ENCODE data around the gene PDE5A.

The PDE5A gene

DNA sequence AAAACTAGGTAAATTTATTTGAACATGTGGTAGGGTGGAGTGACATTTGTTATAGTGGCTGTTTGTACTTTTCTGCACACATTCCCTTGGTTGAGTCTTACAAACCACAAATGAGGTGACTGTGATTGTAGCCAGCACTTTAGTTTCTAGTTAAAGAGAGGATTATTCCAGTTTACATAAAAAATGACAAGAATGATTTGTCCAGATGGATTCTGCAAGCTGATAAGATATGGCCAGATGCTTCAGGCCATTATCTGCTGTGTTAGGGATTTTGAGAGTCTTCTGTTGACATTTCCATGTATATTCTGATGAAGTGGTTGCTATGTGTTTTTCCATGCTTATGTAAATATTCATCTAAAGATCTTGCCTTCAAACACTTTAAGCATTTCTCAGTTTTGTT lies 31.0 kb upstream of the PDE5A start:
- H3K27me3 ChIP-seq (ENCODE audit: low read length): no peaks in the 10 kb centered on the region
- H3K9me3 ChIP-seq (ENCODE audit: insufficient read depth, low read length): no peaks in the 10 kb centered on the region
- H3F3A ChIP-seq (ENCODE audit: insufficient read depth): no peaks in the 10 kb centered on the region
- H3K27ac ChIP-seq (ENCODE audit: low read depth, low read length): no peak overlapping the region
- TF ChIP-seq EZH2phosphoT487 (conservative IDR thresholded peaks at IDR 0.05; ENCODE audit: low read length): no peak
- TF ChIP-seq, protein P1, sequence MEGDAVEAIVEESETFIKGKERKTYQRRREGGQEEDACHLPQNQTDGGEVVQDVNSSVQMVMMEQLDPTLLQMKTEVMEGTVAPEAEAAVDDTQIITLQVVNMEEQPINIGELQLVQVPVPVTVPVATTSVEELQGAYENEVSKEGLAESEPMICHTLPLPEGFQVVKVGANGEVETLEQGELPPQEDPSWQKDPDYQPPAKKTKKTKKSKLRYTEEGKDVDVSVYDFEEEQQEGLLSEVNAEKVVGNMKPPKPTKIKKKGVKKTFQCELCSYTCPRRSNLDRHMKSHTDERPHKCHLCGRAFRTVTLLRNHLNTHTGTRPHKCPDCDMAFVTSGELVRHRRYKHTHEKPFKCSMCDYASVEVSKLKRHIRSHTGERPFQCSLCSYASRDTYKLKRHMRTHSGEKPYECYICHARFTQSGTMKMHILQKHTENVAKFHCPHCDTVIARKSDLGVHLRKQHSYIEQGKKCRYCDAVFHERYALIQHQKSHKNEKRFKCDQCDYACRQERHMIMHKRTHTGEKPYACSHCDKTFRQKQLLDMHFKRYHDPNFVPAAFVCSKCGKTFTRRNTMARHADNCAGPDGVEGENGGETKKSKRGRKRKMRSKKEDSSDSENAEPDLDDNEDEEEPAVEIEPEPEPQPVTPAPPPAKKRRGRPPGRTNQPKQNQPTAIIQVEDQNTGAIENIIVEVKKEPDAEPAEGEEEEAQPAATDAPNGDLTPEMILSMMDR (IDR thresholded peaks at IDR 0.05; ENCODE audit: insufficient read depth, low read length, poor library complexity, severe bottlenecking): no peak
- H3K4me2 ChIP-seq (ENCODE audit: low read depth, low read length, poor library complexity, severe bottlenecking): no peak overlapping the region
- H2AFZ ChIP-seq (ENCODE audit: low read depth, low read length, severe bottlenecking): no peak overlapping the region
- no peaks in the 10 kb centered on the region for H4K20me1 ChIP-seq (ENCODE audit: low read depth, low read length)
- H3K9ac ChIP-seq (ENCODE audit: low read length): no peak overlapping the region
- H3K9me2 ChIP-seq (replicated peaks; ENCODE audit: insufficient read depth, low read length): no peaks in the 10 kb centered on the region
- no peak overlapping the region for H3K4me3 ChIP-seq (ENCODE audit: insufficient read depth, low read length, poor library complexity, severe bottlenecking)
- H3K36me3 ChIP-seq (ENCODE audit: low read length): no peaks in the 10 kb centered on the region
- no peaks in the 10 kb centered on the region for H3K79me2 ChIP-seq (ENCODE audit: insufficient read depth, low read length)

DNA sequence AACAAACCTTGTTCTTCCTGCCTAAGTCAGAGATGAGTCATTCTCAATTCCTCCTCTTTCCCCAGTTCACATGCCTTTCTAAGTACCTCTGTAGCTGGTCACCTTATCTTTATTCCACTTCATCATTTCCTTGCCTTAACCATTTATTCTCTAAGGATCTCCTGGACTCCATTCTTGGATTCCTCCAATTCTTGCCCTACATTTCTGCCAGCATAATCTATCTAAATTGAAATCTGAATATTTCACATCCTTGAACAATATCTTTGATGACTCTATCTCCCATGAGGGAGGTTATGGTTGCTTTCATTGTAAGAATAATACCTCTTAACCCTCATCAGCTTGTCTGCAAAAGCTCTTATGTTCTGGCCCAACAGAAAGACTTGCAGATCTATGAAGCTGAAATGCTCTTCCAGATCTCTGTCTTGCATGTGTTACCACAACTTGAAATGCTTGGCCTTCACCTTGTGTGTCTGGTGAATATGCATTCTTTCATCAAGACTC lies 28.6 kb upstream of the PDE5A start:
- Histone ChIP-seq H3K4me3 (ENCODE audit: insufficient read depth, low read length, poor library complexity, severe bottlenecking) (no peak overlapping the region), H3K27me3 (ENCODE audit: low read length) (no peaks in the 10 kb centered on the region), H3K9me2 (replicated peaks; ENCODE audit: insufficient read depth, low read length) (no peaks in the 10 kb centered on the region), H3K4me2 (ENCODE audit: low read depth, low read length, poor library complexity, severe bottlenecking) (no peak overlapping the region), H3K9me3 (ENCODE audit: insufficient read depth, low read length) (no peaks in the 10 kb centered on the region), H3K36me3 (ENCODE audit: low read length) (no peaks in the 10 kb centered on the region), H3K9ac (ENCODE audit: low read length) (no peak overlapping the region), H4K20me1 (ENCODE audit: low read depth, low read length) (no peaks in the 10 kb centered on the region), H3K27ac (ENCODE audit: low read depth, low read length) (no peak overlapping the region), H3K79me2 (ENCODE audit: insufficient read depth, low read length) (no peaks in the 10 kb centered on the region), H2AFZ (ENCODE audit: low read depth, low read length, severe bottlenecking) (no peak overlapping the region), H3F3A (ENCODE audit: insufficient read depth) (no peaks in the 10 kb centered on the region)
- no peak for TF ChIP-seq EZH2phosphoT487 (conservative IDR thresholded peaks at IDR 0.05; ENCODE audit: low read length)
- TF ChIP-seq, protein P1 (IDR thresholded peaks at IDR 0.05; ENCODE audit: insufficient read depth, low read length, poor library complexity, severe bottlenecking): no peak

DNA sequence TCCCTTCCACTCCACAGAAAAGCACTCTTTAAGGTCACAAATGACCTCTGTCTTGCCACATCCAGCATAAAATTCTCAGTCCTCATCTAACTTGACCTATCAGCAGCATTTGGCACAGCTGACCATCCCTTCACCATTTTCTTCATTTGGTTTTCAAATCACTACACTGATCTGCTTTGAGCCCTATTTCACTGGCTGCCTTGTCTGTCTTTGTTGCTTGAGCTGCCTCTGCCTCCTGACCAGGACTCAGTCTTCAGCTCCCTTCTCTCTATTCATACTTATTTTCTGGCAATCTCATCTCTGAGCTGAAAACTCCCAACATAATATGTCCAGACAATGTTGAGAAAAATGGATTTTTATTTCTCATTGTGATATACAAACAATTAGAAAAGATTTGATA lies 27.7 kb upstream of the PDE5A start:
- no peaks in the 10 kb centered on the region for H3K9me3 ChIP-seq (ENCODE audit: insufficient read depth, low read length)
- no peak for TF ChIP-seq EZH2phosphoT487 (conservative IDR thresholded peaks at IDR 0.05; ENCODE audit: low read length)
- TF ChIP-seq, protein P1 (IDR thresholded peaks at IDR 0.05; ENCODE audit: insufficient read depth, low read length, poor library complexity, severe bottlenecking): no peak
- no peak overlapping the region for H3K27ac ChIP-seq (ENCODE audit: low read depth, low read length)
- H3K79me2 ChIP-seq (ENCODE audit: insufficient read depth, low read length): no peaks in the 10 kb centered on the region
- no peak overlapping the region for H3K4me2 ChIP-seq (ENCODE audit: low read depth, low read length, poor library complexity, severe bottlenecking)
- H3K9ac ChIP-seq (ENCODE audit: low read length): no peak overlapping the region
- no peaks in the 10 kb centered on the region for H3F3A ChIP-seq (ENCODE audit: insufficient read depth)
- H3K4me3 ChIP-seq (ENCODE audit: insufficient read depth, low read length, poor library complexity, severe bottlenecking): no peak overlapping the region
- H3K36me3 ChIP-seq (ENCODE audit: low read length): no peaks in the 10 kb centered on the region
- no peak overlapping the region for H2AFZ ChIP-seq (ENCODE audit: low read depth, low read length, severe bottlenecking)
- no peaks in the 10 kb centered on the region for H3K9me2 ChIP-seq (replicated peaks; ENCODE audit: insufficient read depth, low read length)
- H4K20me1 ChIP-seq (ENCODE audit: low read depth, low read length): no peaks in the 10 kb centered on the region
- H3K27me3 ChIP-seq (ENCODE audit: low read length): no peaks in the 10 kb centered on the region
